HepG2 (cell line): Measurements from ENCODE around the gene MICAL3. TPM values are rescaled to one million over a fixed set of nuclear protein-coding genes. Genes with fewer than 3 reads are reported as not detected.

Source experiments
- AHDC1 ChIP-seq: sonication (generic); formaldehyde crosslinking; IDR thresholded peaks from 2 replicates; pipeline ENCODE4 v1.5.1; 2020; ENCODE audit warnings: mild to moderate bottlenecking, missing genetic modification reagents, borderline replicate concordance
- ATF6 ChIP-seq: sonication (generic); formaldehyde crosslinking; conservative IDR thresholded peaks from 2 replicates; pipeline ENCODE4 v1.4.0; 2020; ENCODE audit warnings: missing genetic modification reagents
- DMAP1 ChIP-seq: IDR thresholded peaks from 2 replicates; pipeline ENCODE4 v1.6.1; 2016
- ETV6 ChIP-seq: sonication (generic); formaldehyde crosslinking; conservative IDR thresholded peaks from 2 replicates; pipeline ENCODE4 v1.4.0; 2020; ENCODE audit warnings: missing genetic modification reagents
- KAT2B ChIP-seq: fragments of 150-350 bp; IDR thresholded peaks from 2 replicates; pipeline ENCODE4 v1.6.1; 2014; ENCODE audit warnings: low read depth, low read length, borderline replicate concordance
- NBN ChIP-seq: fragments of 450-650 bp; conservative IDR thresholded peaks from 2 replicates; pipeline ENCODE4 v1.6.1; 2017
- PAF1 ChIP-seq: IDR thresholded peaks from 2 replicates; pipeline ENCODE4 v1.6.1; 2016; ENCODE audit warnings: missing genetic modification reagents, missing compliant biosample characterization
- PHF20 ChIP-seq: sonication (generic); formaldehyde crosslinking; IDR thresholded peaks from 2 replicates; pipeline ENCODE4 v1.5.0; 2020; ENCODE audit warnings: mild to moderate bottlenecking, missing genetic modification reagents
- ZNF275 ChIP-seq: sonication (generic); formaldehyde crosslinking; IDR thresholded peaks from 2 replicates; pipeline ENCODE4 v1.8.0; 2022; ENCODE audit warnings: missing genetic modification reagents, mild to moderate bottlenecking, inconsistent platforms, borderline replicate concordance
- ZNF318 ChIP-seq: sonication (generic); formaldehyde crosslinking; IDR thresholded peaks from 2 replicates; pipeline ENCODE4 v1.4.0; 2020; ENCODE audit warnings: mild to moderate bottlenecking, missing genetic modification reagents
- ZNF790 ChIP-seq: sonication (generic); formaldehyde crosslinking; IDR thresholded peaks from 2 replicates; pipeline ENCODE4 v1.8.0; 2022; ENCODE audit warnings: missing genetic modification reagents, mild to moderate bottlenecking, borderline replicate concordance
- polyA plus RNA-seq, 8 experiments: library from polyadenylated mRNA; depleted of rRNA in 3 of 8; stranded (reverse) in 7 of 8; unstranded in 1 of 8; fragments of >200 nt; fragmentation: Illumina TruSeq in 4 of 8; extraction: Trizol in 4 of 8; gene quantifications; 2 replicates each; pipeline versions ENCODE4 v1.2.1 to v1.2.3, GENCODE V29; 2011 to 2016; ENCODE audit warnings: low read depth in 4 of 8, missing spikeins in 1 of 8, mixed read lengths in 1 of 8; ENCODE audit not compliant: insufficient read depth in 1 of 8
- total RNA-seq, 5 experiments: library from RNA; depleted of rRNA; stranded (reverse); fragments of >200 nt; fragmentation: Illumina TruSeq; extraction: Trizol; gene quantifications; 2 replicates each; pipeline ENCODE4 v1.2.3, GENCODE V29; 2016; ENCODE audit warnings: low read depth in 1 of 5

Gene MICAL3
- total and polyA plus RNA-seq, 2 of the 13 experiments (the other 11 are each of a cell fraction or from before 2014, with no cell fraction given), result 5.3 to 12.5 TPM

- TF ChIP-seq AHDC1 (CRISPR knock-in tag) (no peak), PHF20 (no peak), ZNF790 (CRISPR knock-in tag) (0 out of 2 replicates have a peak, but pooled peaks have one; percentile 36), ATF6 (CRISPR knock-in tag) (0 out of 2 replicates have a peak, but pooled peaks have one; percentile 25), ZNF318 (CRISPR knock-in tag) (no peak), DMAP1 (peak; percentile 67), NBN (no peak), KAT2B (no peak), PAF1 (no peak), ZNF275 (CRISPR knock-in tag) (no peak), ETV6 (CRISPR knock-in tag) (no peak)
These were observed 250.7 kb downstream of the MICAL3 start (continued) for GRCh38 chr22:17773606-17774205.
